Activated T-cell treated with anti-CD3 and anti-CD28 coated beads, Interleukin-2, amount 50 U/mL, for 48 hours (primary cell): ENCODE results near the gene MYH9.
"Not testable (repeated sequence)": the region's sequence is repeated elsewhere in the genome, so short reads cannot be mapped to it uniquely, and the experiment has no call there.

Experiments used
- DNase-seq, 2 experiments: peaks; one replicate each; pipeline ENCODE4 v3.0.0-alpha.2; 2020

The MYH9 gene

GRCh38 chr22:36261675-36262074 is 126.1 kb downstream of the MYH9 start:
- peak in 1 of 2 experiments; percentile 14 for DNase-seq

- DNase-seq, result no peak
These were observed 128.0 kb downstream of the MYH9 start for GRCh38 chr22:36259615-36260300.

- peak; percentile 53 to 67 for DNase-seq
These were observed 128.8 kb downstream of the MYH9 start for GRCh38 chr22:36258701-36259614.

GRCh38 chr22:36257948-36258670 is 129.7 kb downstream of the MYH9 start:
- DNase-seq, result peak in 1 of 2 experiments; percentile 13

- peak; percentile 15 for DNase-seq
These were observed 130.5 kb downstream of the MYH9 start for GRCh38 chr22:36257308-36257707.

GRCh38 chr22:36256478-36256877 is 131.3 kb downstream of the MYH9 start:
- peak in 1 of 2 experiments; percentile 17 for DNase-seq

- not testable (repeated sequence) for DNase-seq
These were observed 132.2 kb downstream of the MYH9 start for GRCh38 chr22:36255572-36255971.

- DNase-seq, result peak; percentile 67 to 69
These were observed 134.0 kb downstream of the MYH9 start for GRCh38 chr22:36253523-36254490.

- peak; percentile 60 to 67 for DNase-seq
These were observed 134.8 kb downstream of the MYH9 start, which contains the start of gene APOL1 for GRCh38 chr22:36252754-36253522. TSS of gene APOL1 (plus strand) at chr22:36253133. CDS start at chr22:36254956, 1,823 bp downstream.

GRCh38 chr22:36251979-36252608 is 135.7 kb downstream of the MYH9 start:
- peak in 1 of 2 experiments; percentile 15 for DNase-seq

- DNase-seq, result peak in 1 of 2 experiments; percentile 14
These were observed 137.3 kb downstream of the MYH9 start for GRCh38 chr22:36250292-36250960.

GRCh38 chr22:36249160-36249559 is 138.6 kb downstream of the MYH9 start:
- no peak for DNase-seq

- DNase-seq, result no peak
These were observed 139.8 kb downstream of the MYH9 start for GRCh38 chr22:36247955-36248354.

GRCh38 chr22:36246718-36247117 is 141.0 kb downstream of the MYH9 start:
- DNase-seq, result no peak

- DNase-seq, result peak in 1 of 2 experiments; percentile 6
These were observed 141.9 kb downstream of the MYH9 start for GRCh38 chr22:36245805-36246356.

GRCh38 chr22:36244522-36245391 is 143.0 kb downstream of the MYH9 start:
- no peak for DNase-seq

- peak in 1 of 2 experiments; percentile 11 for DNase-seq
These were observed 143.8 kb downstream of the MYH9 start for GRCh38 chr22:36243986-36244385.

- peak; percentile 87 to 89 for DNase-seq
These were observed 148.2 kb downstream of the MYH9 start, which contains the start of gene APOL2 for GRCh38 chr22:36239401-36240171. TSS of gene APOL2 (minus strand) at chr22:36239527. CDS start at chr22:36233162, 6,365 bp downstream.
